HepG2 (cell line): Measurements from ENCODE around the gene DRC7. TPM values are rescaled to one million over a fixed set of nuclear protein-coding genes. Genes with fewer than 3 reads are reported as not detected.

Experiments used
- CHD4 ChIP-seq: fragments of 200-600 bp; sonication (generic); IDR thresholded peaks from 2 replicates; pipeline ENCODE4 v1.7.0; 2017; ENCODE audit warnings: mild to moderate bottlenecking, low read length, borderline replicate concordance
- FOXO1 ChIP-seq: sonication (generic); formaldehyde crosslinking; IDR thresholded peaks from 2 replicates; pipeline ENCODE4 v1.4.0; 2020; ENCODE audit warnings: missing genetic modification reagents
- HOXA5 ChIP-seq: sonication (generic); formaldehyde crosslinking; IDR thresholded peaks from 2 replicates; pipeline ENCODE4 v1.4.0; 2020; ENCODE audit warnings: missing genetic modification reagents
- IRF2 ChIP-seq: IDR thresholded peaks from 2 replicates; pipeline ENCODE4 v1.6.1; 2018; ENCODE audit warnings: missing genetic modification reagents, missing compliant biosample characterization
- JUNB ChIP-seq: sonication (generic); formaldehyde crosslinking; IDR thresholded peaks from 2 replicates; pipeline ENCODE4 v1.8.0; 2022; ENCODE audit warnings: missing genetic modification reagents, mild to moderate bottlenecking, borderline replicate concordance
- PAF1 ChIP-seq: IDR thresholded peaks from 2 replicates; pipeline ENCODE4 v1.6.1; 2016; ENCODE audit warnings: missing genetic modification reagents, missing compliant biosample characterization
- RARG ChIP-seq: sonication (generic); formaldehyde crosslinking; IDR thresholded peaks from 2 replicates; pipeline ENCODE4 v1.4.0; 2020; ENCODE audit warnings: low read depth, mild to moderate bottlenecking, missing genetic modification reagents
- RCOR2 ChIP-seq: IDR thresholded peaks from 2 replicates; pipeline ENCODE4 v1.6.1; 2016; ENCODE audit warnings: missing biosample characterization, missing genetic modification reagents
- RNF2 ChIP-seq: fragments of 450-650 bp; conservative IDR thresholded peaks from 2 replicates; pipeline ENCODE4 v1.6.1; 2016; ENCODE audit warnings: low read depth
- STAG1 ChIP-seq: sonication (generic); formaldehyde crosslinking; IDR thresholded peaks from 2 replicates; pipeline ENCODE4 v1.4.0; 2020; ENCODE audit warnings: missing genetic modification reagents
- U2AF1 ChIP-seq: fragments of 200-400 bp; formaldehyde crosslinking; optimal IDR thresholded peaks from 2 replicates; pipeline ENCODE3; 2017; ENCODE audit warnings: mild to moderate bottlenecking, low read depth, low read length
- ZNF317 ChIP-seq: sonication (generic); formaldehyde crosslinking; IDR thresholded peaks from 2 replicates; pipeline ENCODE4 v1.5.0; 2020; ENCODE audit warnings: mild to moderate bottlenecking, missing genetic modification reagents
- ZNF614 ChIP-seq: IDR thresholded peaks from 2 replicates; pipeline ENCODE4 v1.6.1; 2018; ENCODE audit warnings: missing biosample characterization, missing genetic modification reagents, inconsistent platforms, borderline replicate concordance
- polyA plus RNA-seq, 8 experiments: library from polyadenylated mRNA; depleted of rRNA in 3 of 8; stranded (reverse) in 7 of 8; unstranded in 1 of 8; fragments of >200 nt; fragmentation: Illumina TruSeq in 4 of 8; extraction: Trizol in 4 of 8; gene quantifications; 2 replicates each; pipeline versions ENCODE4 v1.2.1 to v1.2.3, GENCODE V29; 2011 to 2016; ENCODE audit warnings: low read depth in 4 of 8, missing spikeins in 1 of 8, mixed read lengths in 1 of 8; ENCODE audit not compliant: insufficient read depth in 1 of 8
- total RNA-seq, 5 experiments: library from RNA; depleted of rRNA; stranded (reverse); fragments of >200 nt; fragmentation: Illumina TruSeq; extraction: Trizol; gene quantifications; 2 replicates each; pipeline ENCODE4 v1.2.3, GENCODE V29; 2016; ENCODE audit warnings: low read depth in 1 of 5
- TF ChIP-seq, protein P1 (sequence below): IDR thresholded peaks from 2 replicates; pipeline ENCODE4 v1.6.1; 2016; ENCODE audit warnings: low read depth, missing genetic modification reagents, missing compliant biosample characterization
- TF ChIP-seq, protein P2 (sequence below): sonication (generic); formaldehyde crosslinking; IDR thresholded peaks from 2 replicates; pipeline ENCODE4 v1.4.0; 2020; ENCODE audit warnings: missing genetic modification reagents, low read depth, mild to moderate bottlenecking, borderline replicate concordance
- TF ChIP-seq, protein P3 (sequence below): sonication (generic); formaldehyde crosslinking; IDR thresholded peaks from 2 replicates; pipeline ENCODE4 v1.9.0; 2022; ENCODE audit warnings: low read depth, missing genetic modification reagents
- TF ChIP-seq, protein P4 (sequence below): IDR thresholded peaks from 2 replicates; pipeline ENCODE4 v1.6.1; 2016; ENCODE audit warnings: control low read depth
- TF ChIP-seq, protein P5 (sequence below): sonication (generic); formaldehyde crosslinking; IDR thresholded peaks from 2 replicates; pipeline ENCODE4; 2020; ENCODE audit warnings: missing genetic modification reagents, mild to moderate bottlenecking, borderline replicate concordance

DRC7 gene
- total and polyA plus RNA-seq, 2 of the 13 experiments (the other 11 are each of a cell fraction or from before 2014, with no cell fraction given), result 2.7 to 3.4 TPM

DNA sequence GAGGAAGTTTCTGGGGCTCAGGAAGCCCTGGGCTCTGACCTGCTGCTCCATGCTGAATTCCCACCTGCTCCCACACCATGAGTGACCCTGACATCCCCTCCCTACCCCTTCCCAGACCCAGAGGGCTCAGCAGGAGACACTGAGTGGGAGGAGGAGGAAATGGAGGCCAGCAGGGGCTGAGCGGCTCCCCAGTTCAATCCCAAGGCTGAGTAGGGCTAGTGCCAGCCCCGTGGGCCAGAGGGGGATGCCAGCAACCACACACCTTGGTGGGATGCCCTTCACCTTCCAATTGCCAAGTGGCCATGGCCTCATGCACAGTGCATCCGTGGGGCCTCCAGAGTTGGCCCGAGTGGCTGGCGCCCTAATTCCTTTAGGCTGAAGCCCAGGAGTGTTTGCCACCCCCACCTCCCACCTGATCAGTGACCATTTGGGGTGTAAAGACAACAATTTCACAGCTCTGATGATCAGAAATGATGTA, 27.5 kb upstream of the DRC7 start (continued):
- TF ChIP-seq, protein P1, sequence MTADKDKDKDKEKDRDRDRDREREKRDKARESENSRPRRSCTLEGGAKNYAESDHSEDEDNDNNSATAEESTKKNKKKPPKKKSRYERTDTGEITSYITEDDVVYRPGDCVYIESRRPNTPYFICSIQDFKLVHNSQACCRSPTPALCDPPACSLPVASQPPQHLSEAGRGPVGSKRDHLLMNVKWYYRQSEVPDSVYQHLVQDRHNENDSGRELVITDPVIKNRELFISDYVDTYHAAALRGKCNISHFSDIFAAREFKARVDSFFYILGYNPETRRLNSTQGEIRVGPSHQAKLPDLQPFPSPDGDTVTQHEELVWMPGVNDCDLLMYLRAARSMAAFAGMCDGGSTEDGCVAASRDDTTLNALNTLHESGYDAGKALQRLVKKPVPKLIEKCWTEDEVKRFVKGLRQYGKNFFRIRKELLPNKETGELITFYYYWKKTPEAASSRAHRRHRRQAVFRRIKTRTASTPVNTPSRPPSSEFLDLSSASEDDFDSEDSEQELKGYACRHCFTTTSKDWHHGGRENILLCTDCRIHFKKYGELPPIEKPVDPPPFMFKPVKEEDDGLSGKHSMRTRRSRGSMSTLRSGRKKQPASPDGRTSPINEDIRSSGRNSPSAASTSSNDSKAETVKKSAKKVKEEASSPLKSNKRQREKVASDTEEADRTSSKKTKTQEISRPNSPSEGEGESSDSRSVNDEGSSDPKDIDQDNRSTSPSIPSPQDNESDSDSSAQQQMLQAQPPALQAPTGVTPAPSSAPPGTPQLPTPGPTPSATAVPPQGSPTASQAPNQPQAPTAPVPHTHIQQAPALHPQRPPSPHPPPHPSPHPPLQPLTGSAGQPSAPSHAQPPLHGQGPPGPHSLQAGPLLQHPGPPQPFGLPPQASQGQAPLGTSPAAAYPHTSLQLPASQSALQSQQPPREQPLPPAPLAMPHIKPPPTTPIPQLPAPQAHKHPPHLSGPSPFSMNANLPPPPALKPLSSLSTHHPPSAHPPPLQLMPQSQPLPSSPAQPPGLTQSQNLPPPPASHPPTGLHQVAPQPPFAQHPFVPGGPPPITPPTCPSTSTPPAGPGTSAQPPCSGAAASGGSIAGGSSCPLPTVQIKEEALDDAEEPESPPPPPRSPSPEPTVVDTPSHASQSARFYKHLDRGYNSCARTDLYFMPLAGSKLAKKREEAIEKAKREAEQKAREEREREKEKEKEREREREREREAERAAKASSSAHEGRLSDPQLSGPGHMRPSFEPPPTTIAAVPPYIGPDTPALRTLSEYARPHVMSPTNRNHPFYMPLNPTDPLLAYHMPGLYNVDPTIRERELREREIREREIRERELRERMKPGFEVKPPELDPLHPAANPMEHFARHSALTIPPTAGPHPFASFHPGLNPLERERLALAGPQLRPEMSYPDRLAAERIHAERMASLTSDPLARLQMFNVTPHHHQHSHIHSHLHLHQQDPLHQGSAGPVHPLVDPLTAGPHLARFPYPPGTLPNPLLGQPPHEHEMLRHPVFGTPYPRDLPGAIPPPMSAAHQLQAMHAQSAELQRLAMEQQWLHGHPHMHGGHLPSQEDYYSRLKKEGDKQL (CRISPR knock-in tag), result no peak
- TF ChIP-seq HOXA5 (CRISPR knock-in tag), result 0 out of 2 replicates have a peak, but pooled peaks have one; percentile 7
- no peak for TF ChIP-seq U2AF1
- no peak for TF ChIP-seq RCOR2 (CRISPR knock-in tag)
- TF ChIP-seq PAF1 (CRISPR knock-in tag), result no peak
- TF ChIP-seq ZNF614 (CRISPR knock-in tag), result no peak
- TF ChIP-seq CHD4, result 0 out of 2 replicates have a peak, but pooled peaks have one; percentile 49
- no peak for TF ChIP-seq ZNF317 (CRISPR knock-in tag)
- TF ChIP-seq, protein P2, sequence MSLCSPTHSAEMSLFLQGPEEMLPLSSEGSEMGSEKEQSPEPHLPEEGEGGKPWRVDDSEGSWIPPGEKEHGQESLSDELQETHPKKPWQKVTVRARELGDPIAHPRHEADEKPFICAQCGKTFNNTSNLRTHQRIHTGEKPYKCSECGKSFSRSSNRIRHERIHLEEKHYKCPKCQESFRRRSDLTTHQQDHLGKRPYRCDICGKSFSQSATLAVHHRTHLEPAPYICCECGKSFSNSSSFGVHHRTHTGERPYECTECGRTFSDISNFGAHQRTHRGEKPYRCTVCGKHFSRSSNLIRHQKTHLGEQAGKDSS (CRISPR knock-in tag), result no peak; the same call in 1 of the 2 replicates
- TF ChIP-seq, protein P3, sequence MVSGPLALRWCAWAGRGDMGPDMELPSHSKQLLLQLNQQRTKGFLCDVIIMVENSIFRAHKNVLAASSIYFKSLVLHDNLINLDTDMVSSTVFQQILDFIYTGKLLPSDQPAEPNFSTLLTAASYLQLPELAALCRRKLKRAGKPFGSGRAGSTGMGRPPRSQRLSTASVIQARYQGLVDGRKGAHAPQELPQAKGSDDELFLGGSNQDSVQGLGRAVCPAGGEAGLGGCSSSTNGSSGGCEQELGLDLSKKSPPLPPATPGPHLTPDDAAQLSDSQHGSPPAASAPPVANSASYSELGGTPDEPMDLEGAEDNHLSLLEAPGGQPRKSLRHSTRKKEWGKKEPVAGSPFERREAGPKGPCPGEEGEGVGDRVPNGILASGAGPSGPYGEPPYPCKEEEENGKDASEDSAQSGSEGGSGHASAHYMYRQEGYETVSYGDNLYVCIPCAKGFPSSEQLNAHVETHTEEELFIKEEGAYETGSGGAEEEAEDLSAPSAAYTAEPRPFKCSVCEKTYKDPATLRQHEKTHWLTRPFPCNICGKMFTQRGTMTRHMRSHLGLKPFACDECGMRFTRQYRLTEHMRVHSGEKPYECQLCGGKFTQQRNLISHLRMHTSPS (CRISPR knock-in tag), result no peak
- TF ChIP-seq, protein P4, sequence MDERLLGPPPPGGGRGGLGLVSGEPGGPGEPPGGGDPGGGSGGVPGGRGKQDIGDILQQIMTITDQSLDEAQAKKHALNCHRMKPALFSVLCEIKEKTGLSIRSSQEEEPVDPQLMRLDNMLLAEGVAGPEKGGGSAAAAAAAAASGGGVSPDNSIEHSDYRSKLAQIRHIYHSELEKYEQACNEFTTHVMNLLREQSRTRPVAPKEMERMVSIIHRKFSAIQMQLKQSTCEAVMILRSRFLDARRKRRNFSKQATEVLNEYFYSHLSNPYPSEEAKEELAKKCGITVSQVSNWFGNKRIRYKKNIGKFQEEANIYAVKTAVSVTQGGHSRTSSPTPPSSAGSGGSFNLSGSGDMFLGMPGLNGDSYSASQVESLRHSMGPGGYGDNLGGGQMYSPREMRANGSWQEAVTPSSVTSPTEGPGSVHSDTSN (CRISPR knock-in tag), result no peak
- 0 out of 2 replicates have a peak, but pooled peaks have one; percentile 17 for TF ChIP-seq FOXO1 (CRISPR knock-in tag)
- TF ChIP-seq RNF2, result no peak
- TF ChIP-seq RARG (CRISPR knock-in tag), result 0 out of 2 replicates have a peak, but pooled peaks have one; percentile 52
- TF ChIP-seq STAG1 (CRISPR knock-in tag), result no peak
- no peak for TF ChIP-seq IRF2 (CRISPR knock-in tag)
- no peak for TF ChIP-seq JUNB (CRISPR knock-in tag)
- TF ChIP-seq, protein P5, sequence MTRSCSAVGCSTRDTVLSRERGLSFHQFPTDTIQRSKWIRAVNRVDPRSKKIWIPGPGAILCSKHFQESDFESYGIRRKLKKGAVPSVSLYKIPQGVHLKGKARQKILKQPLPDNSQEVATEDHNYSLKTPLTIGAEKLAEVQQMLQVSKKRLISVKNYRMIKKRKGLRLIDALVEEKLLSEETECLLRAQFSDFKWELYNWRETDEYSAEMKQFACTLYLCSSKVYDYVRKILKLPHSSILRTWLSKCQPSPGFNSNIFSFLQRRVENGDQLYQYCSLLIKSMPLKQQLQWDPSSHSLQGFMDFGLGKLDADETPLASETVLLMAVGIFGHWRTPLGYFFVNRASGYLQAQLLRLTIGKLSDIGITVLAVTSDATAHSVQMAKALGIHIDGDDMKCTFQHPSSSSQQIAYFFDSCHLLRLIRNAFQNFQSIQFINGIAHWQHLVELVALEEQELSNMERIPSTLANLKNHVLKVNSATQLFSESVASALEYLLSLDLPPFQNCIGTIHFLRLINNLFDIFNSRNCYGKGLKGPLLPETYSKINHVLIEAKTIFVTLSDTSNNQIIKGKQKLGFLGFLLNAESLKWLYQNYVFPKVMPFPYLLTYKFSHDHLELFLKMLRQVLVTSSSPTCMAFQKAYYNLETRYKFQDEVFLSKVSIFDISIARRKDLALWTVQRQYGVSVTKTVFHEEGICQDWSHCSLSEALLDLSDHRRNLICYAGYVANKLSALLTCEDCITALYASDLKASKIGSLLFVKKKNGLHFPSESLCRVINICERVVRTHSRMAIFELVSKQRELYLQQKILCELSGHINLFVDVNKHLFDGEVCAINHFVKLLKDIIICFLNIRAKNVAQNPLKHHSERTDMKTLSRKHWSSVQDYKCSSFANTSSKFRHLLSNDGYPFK (CRISPR knock-in tag), result no peak; the same call in 1 of the 2 replicates
